AG10803 (cell line): Measurements from ENCODE around the gene ANXA7.
"Not testable (repeated sequence)": the region's sequence is repeated elsewhere in the genome, so short reads cannot be mapped to it uniquely, and the experiment has no call there.

Experiments used
- DNase-seq: peaks from one replicate; pipeline ENCODE4 v3.0.0; 2010; ENCODE audit warnings: low read depth
- H3K4me3 ChIP-seq: 2 replicates; pipeline ENCODE4 v1.5.1; 2011; ENCODE audit warnings: mild to moderate bottlenecking, low read length, control low read depth
- TF ChIP-seq, protein P1 (sequence below): conservative IDR thresholded peaks from 2 replicates; pipeline ENCODE4 v1.5.1; 2011; ENCODE audit warnings: mild to moderate bottlenecking, low read length, control low read depth, inconsistent platforms

ANXA7 gene

GRCh38 chr10:73399063-73399462, 14.8 kb downstream of the ANXA7 start:
- no peak overlapping the region for H3K4me3 ChIP-seq
- TF ChIP-seq, protein P1, sequence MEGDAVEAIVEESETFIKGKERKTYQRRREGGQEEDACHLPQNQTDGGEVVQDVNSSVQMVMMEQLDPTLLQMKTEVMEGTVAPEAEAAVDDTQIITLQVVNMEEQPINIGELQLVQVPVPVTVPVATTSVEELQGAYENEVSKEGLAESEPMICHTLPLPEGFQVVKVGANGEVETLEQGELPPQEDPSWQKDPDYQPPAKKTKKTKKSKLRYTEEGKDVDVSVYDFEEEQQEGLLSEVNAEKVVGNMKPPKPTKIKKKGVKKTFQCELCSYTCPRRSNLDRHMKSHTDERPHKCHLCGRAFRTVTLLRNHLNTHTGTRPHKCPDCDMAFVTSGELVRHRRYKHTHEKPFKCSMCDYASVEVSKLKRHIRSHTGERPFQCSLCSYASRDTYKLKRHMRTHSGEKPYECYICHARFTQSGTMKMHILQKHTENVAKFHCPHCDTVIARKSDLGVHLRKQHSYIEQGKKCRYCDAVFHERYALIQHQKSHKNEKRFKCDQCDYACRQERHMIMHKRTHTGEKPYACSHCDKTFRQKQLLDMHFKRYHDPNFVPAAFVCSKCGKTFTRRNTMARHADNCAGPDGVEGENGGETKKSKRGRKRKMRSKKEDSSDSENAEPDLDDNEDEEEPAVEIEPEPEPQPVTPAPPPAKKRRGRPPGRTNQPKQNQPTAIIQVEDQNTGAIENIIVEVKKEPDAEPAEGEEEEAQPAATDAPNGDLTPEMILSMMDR: no peak
- no peak for DNase-seq

DNA sequence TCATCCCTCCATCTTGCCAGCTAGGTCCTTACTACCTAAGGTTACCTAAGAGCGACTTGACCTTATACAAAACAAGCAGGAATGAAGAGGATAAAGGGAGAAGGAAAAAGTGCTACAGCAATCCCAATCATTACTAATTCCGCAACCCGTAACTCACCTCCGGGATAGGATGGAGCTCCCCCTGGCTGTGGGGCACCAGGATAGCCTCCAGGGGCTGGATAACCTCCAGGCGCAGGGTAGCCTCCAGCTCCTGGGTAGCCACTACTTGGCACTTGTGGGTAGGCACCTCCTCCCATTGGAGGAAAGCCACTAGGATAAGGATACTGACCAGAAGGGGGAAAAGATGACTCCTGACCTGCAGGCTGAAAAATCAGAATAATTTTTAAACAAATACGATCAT, 15.8 kb downstream of the ANXA7 start:
- no peak overlapping the region for H3K4me3 ChIP-seq
- TF ChIP-seq, protein P1: 0 out of 2 replicates have a peak, but pooled peaks have one; percentile 12
- DNase-seq: no peak

DNA sequence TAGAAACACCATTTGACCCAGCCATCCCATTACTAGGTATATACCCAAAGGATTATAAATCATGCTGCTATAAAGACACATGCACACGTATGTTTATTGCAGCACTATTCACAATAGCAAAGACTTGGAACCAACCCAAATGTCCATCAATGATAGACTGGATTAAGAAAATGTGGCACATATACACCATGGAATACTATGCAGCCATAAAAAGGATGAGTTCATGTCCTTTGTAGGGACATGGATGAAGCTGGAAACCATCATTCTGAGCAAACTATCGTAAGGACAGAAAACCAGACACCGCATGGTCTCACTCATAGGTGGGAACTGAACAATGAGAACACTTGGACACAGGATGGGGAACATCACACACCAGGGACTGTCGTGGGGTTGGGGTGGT, 19.5 kb downstream of the ANXA7 start:
- H3K4me3 ChIP-seq, DNase-seq: not testable (repeated sequence)

GRCh38 chr10:73388228-73388627, 25.6 kb downstream of the ANXA7 start:
- DNase-seq: no peak
- TF ChIP-seq, protein P1: no peak

GRCh38 chr10:73386583-73386982, 27.3 kb downstream of the ANXA7 start:
- TF ChIP-seq, protein P1: no peak
- H3K4me3 ChIP-seq: no peak overlapping the region
- no peak for DNase-seq

More at GRCh38 chr10:73388228-73388627, 25.6 kb downstream of the ANXA7 start:
- H3K4me3 ChIP-seq: no peak overlapping the region

- no peak overlapping the region for H3K4me3 ChIP-seq
- TF ChIP-seq, protein P1: no peak
- DNase-seq: no peak
Observed at GRCh38 chr10:73379064-73379748, 34.7 kb downstream of the ANXA7 start.

DNA sequence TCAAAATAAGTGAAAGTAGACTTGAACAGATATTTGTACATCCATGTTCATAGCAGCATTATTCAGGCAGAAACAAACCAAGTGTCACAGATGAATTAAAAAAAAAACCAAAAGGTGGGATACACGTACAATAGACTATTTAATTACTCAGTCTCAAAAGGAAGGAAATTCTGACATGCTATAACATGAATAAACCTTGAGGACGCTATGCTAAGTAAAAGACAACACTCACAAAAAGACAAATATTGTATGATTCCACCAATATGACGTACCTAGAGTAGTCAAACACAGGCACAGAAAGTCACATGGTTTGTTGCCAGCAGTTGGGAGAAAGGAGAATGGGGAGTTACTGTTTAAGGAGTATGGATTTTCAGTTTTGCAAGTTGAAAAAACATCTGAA, 37.2 kb downstream of the ANXA7 start:
- no peak for DNase-seq

More for the DNA sequence above, 37.2 kb downstream of the ANXA7 start:
- TF ChIP-seq, protein P1: no peak
- H3K4me3 ChIP-seq: no peak overlapping the region
